K562 (cell line): Measurements from ENCODE around the gene BAD. TPM values are rescaled to one million over a fixed set of nuclear protein-coding genes. Genes with fewer than 3 reads are reported as not detected.

Experiments used
- CCNT2 ChIP-seq: IDR thresholded peaks from 2 replicates; pipeline ENCODE4 v1.6.1; 2011; ENCODE audit warnings: borderline replicate concordance, low read depth, mild to moderate bottlenecking, moderate library complexity, mixed read lengths, low read length; ENCODE audit not compliant: insufficient read length; ENCODE audit errors: extremely low read depth
- E2F1 ChIP-seq: sonication (generic); formaldehyde crosslinking; IDR thresholded peaks from 2 replicates; pipeline ENCODE4 v1.8.1; 2023; ENCODE audit warnings: mild to moderate bottlenecking, missing genetic modification reagents, moderate library complexity
- ETV1 ChIP-seq: fragments of 450-650 bp; conservative IDR thresholded peaks from 2 replicates; pipeline ENCODE4 v1.6.1; 2016; ENCODE audit warnings: missing genetic modification characterization, control low read depth, low read depth, missing compliant biosample characterization
- GATAD2B ChIP-seq: fragments of 450-650 bp; IDR thresholded peaks from 2 replicates; pipeline ENCODE4 v1.6.1; 2017; ENCODE audit warnings: mild to moderate bottlenecking, borderline replicate concordance
- MAFG ChIP-seq: fragments of 450-650 bp; conservative IDR thresholded peaks from 2 replicates; pipeline ENCODE4 v1.6.1; 2016; ENCODE audit warnings: missing genetic modification characterization, missing compliant biosample characterization
- MEF2D ChIP-seq: conservative IDR thresholded peaks from 2 replicates; pipeline ENCODE4 v1.6.1; 2016; ENCODE audit warnings: low read depth, missing genetic modification characterization, missing compliant biosample characterization
- ZBED1 ChIP-seq: IDR thresholded peaks from 2 replicates; pipeline ENCODE4 v1.6.1; 2014
- ZBTB11 ChIP-seq, 3 experiments: fragments of 200-800 bp in 1 of 3; fragments of 250-450 bp in 1 of 3; fragments of 450-650 bp in 1 of 3; sonication (Bioruptor Pico) in 1 of 3; sonication (Bioruptor generic) in 1 of 3; formaldehyde crosslinking in 1 of 3; IDR thresholded peaks; 2 replicates each; pipeline versions ENCODE4 v1.6.1 to v1.8.0; 2016 to 2022; ENCODE audit warnings: mild to moderate bottlenecking in 2 of 3, missing genetic modification characterization in 2 of 3, missing compliant biosample characterization in 1 of 3, moderate library complexity in 1 of 3
- ZNF407 ChIP-seq: fragments of 450-650 bp; IDR thresholded peaks from 2 replicates; pipeline ENCODE4 v1.6.1; 2016; ENCODE audit warnings: low read depth
- ZNF444 ChIP-seq: fragments of 250-450 bp; sonication (Bioruptor Pico); IDR thresholded peaks from 2 replicates; pipeline ENCODE4 v1.4.0; 2020; ENCODE audit warnings: mild to moderate bottlenecking, moderate library complexity
- ZNF780A ChIP-seq: fragments of 250-450 bp; sonication (Bioruptor Pico); IDR thresholded peaks from 2 replicates; pipeline ENCODE4 v1.5.0; 2021; ENCODE audit warnings: mild to moderate bottlenecking
- polyA plus RNA-seq, 8 experiments: library from polyadenylated mRNA; depleted of rRNA in 4 of 8; stranded (reverse) in 5 of 8; unstranded in 3 of 8; fragments of >200 nt; fragmentation: Nextera tagmentation in 2 of 8; fragmentation: Illumina TruSeq in 1 of 8; extraction: Ambion mirVana in 2 of 8; extraction: Trizol in 1 of 8; gene quantifications; 2 replicates each; pipeline versions ENCODE4 v1.2.1 to v1.2.3, GENCODE V29; 2011 to 2014; ENCODE audit warnings: inconsistent platforms in 1 of 8, missing spikeins in 1 of 8
- total RNA-seq, 7 experiments: library from RNA; depleted of rRNA in 6 of 7; stranded (reverse); fragments of >200 nt in 6 of 7; fragmentation: Illumina TruSeq in 2 of 7; extraction: Trizol in 2 of 7; gene quantifications; 2 replicates each; pipeline versions ENCODE4 v1.2.1 to v1.2.3, GENCODE V29; 2011 to 2021; ENCODE audit warnings: low replicate concordance in 1 of 7

The BAD gene
- total and polyA plus RNA-seq, 9 of the 15 experiments (the other 6 are each of a cell fraction or from before 2014, with no cell fraction given) = 0.61 to 45.6 (median 11.8) TPM

- TF ChIP-seq E2F1 (CRISPR knock-in tag) (0 out of 2 replicates have a peak, but pooled peaks have one; percentile 20), ZBTB11 (CRISPR knock-in tag; IDR thresholded peaks at IDR 0.05) (peak in 2 of 3 experiments; percentile 59 to 92; a peak in 3 of 6 replicates), CCNT2 (no peak), ZBED1 (peak; percentile 50; the same call in 1 of the 2 replicates), MAFG (tag) (peak; percentile 86), ETV1 (tag) (peak; percentile 95), ZNF444 (0 out of 2 replicates have a peak, but pooled peaks have one; percentile 27), ZNF407 (no peak), GATAD2B (0 out of 2 replicates have a peak, but pooled peaks have one; percentile 21), MEF2D (no peak), ZNF780A (CRISPR knock-in tag) (no peak)
Observed at GRCh38 chr11:64317325-64317960, 33.0 kb upstream of the BAD start, which contains the start of gene TRMT112 (continued).
